B cell (primary cell): ENCODE results near the gene C6orf15. TPM values are rescaled to one million over a fixed set of nuclear protein-coding genes. Genes with fewer than 3 reads are reported as not detected.

Source experiments
- ATAC-seq: fragments of 200-7000 bp; cut with Tn5 transposase; one replicate; pipeline ENCODE4 v1.10.0; 2021; ENCODE audit warnings: low read depth, mild to moderate bottlenecking, moderate number of reproducible peaks, moderate library complexity
- CTCF ChIA-PET: fragments of 350-600 bp; sonication (Branson Sonifier 250); formaldehyde crosslinking; loops from one replicate; lab custom pipeline; 2021; ENCODE audit warnings: antibody characterized with exemption, inconsistent platforms; lab: Charles Lee
- POLR2A ChIA-PET: fragments of 350-600 bp; sonication (Branson Sonifier 250); formaldehyde crosslinking; loops from one replicate; lab custom pipeline; 2021; ENCODE audit warnings: antibody characterized with exemption; lab: Charles Lee
- DNase-seq: peaks from one replicate; pipeline ENCODE4 v3.0.0; 2013
- H2AFZ ChIP-seq: 2 replicates; pipeline ENCODE4 v1.6.1; 2012; ENCODE audit warnings: mild to moderate bottlenecking, low read depth, low read length; ENCODE audit not compliant: insufficient read depth, poor library complexity, severe bottlenecking
- H3K27ac ChIP-seq, 2 donors: 1 replicate in 1 of 2; 2 replicates in 1 of 2; pipeline ENCODE4 v1.5.1; 2012 to 2013; ENCODE audit warnings: low read length in 2 of 2, mild to moderate bottlenecking in 2 of 2, moderate library complexity in 1 of 2
- H3K27me3 ChIP-seq, 4 experiments: fragments of 200-600 bp in 1 of 4; sonication (generic) in 1 of 4; replicated peaks in 1 of 4; 1 replicate in 2 of 4; 2 replicates in 2 of 4; pipeline versions ENCODE4 v1.6.1 to v1.7.0; 2013 to 2016; ENCODE audit warnings: low read length in 3 of 4, mild to moderate bottlenecking in 2 of 4, mixed read lengths in 1 of 4, moderate library complexity in 1 of 4; ENCODE audit not compliant: insufficient read depth in 4 of 4, control insufficient read depth in 3 of 4; ENCODE audit errors: control extremely low read depth in 1 of 4
- H3K36me3 ChIP-seq, 2 experiments: replicated peaks in 1 of 2; 1 replicate in 1 of 2; 2 replicates in 1 of 2; pipeline versions ENCODE4 v1.6.1 to v1.7.1; 2013; ENCODE audit warnings: low read length in 1 of 2; ENCODE audit not compliant: insufficient read depth in 2 of 2, control insufficient read depth in 1 of 2; ENCODE audit errors: control extremely low read depth in 1 of 2, extremely low read depth in 1 of 2
- H3K4me1 ChIP-seq, 2 donors: fragments of 200-600 bp in 1 of 2; sonication (generic) in 1 of 2; 1 replicate in 1 of 2; 2 replicates in 1 of 2; pipeline versions ENCODE4 v1.5.1 to v1.6.1; 2013 to 2017; ENCODE audit warnings: low read length in 2 of 2; ENCODE audit not compliant: control insufficient read depth in 2 of 2, insufficient read depth in 2 of 2
- H3K4me2 ChIP-seq: replicated peaks from 2 replicates; pipeline ENCODE3; 2012; ENCODE audit warnings: mild to moderate bottlenecking, low read depth, low read length; ENCODE audit not compliant: poor library complexity, severe bottlenecking
- H3K4me3 ChIP-seq, 5 experiments: fragments of 200-600 bp in 1 of 5; sonication (generic) in 1 of 5; 1 replicate in 3 of 5; 2 replicates in 2 of 5; pipeline versions ENCODE4 v1.5.1 to v1.7.0; 2011 to 2016; ENCODE audit warnings: low read length in 4 of 5, mild to moderate bottlenecking in 4 of 5, low read depth in 2 of 5, control low read depth in 1 of 5, moderate library complexity in 1 of 5; ENCODE audit not compliant: insufficient read depth in 1 of 5; ENCODE audit errors: control extremely low read depth in 1 of 5, extremely low read depth in 1 of 5
- H3K79me2 ChIP-seq: fragments of 200-600 bp; sonication (generic); one replicate; pipeline ENCODE4 v1.6.0; 2016; ENCODE audit warnings: low read length; ENCODE audit not compliant: control insufficient read depth, insufficient read depth
- H3K9ac ChIP-seq: fragments of 200-600 bp; sonication (generic); 2 replicates; pipeline ENCODE4 v1.6.1; 2017; ENCODE audit warnings: mild to moderate bottlenecking, low read length, moderate library complexity
- H3K9me3 ChIP-seq, 3 donors: one replicate each; pipeline versions ENCODE4 v1.6.1 to v1.7.1; 2013; ENCODE audit warnings: low read length in 2 of 3; ENCODE audit not compliant: control insufficient read depth in 2 of 3, insufficient read depth in 1 of 3; ENCODE audit errors: control extremely low read depth in 1 of 3
- H4K20me1 ChIP-seq: 2 replicates; pipeline ENCODE4 v1.6.0; 2012; ENCODE audit warnings: mild to moderate bottlenecking, low read length; ENCODE audit not compliant: insufficient read depth, control insufficient read depth, poor library complexity, severe bottlenecking
- H3K27ac Mint-ChIP-seq: one replicate; pipeline ENCODE4 v1.8.0; 2021; ENCODE audit warnings: mixed read lengths
- H3K27me3 Mint-ChIP-seq: one replicate; pipeline ENCODE4 v1.8.0; 2021; ENCODE audit warnings: mixed read lengths
- H3K4me1 Mint-ChIP-seq: one replicate; pipeline ENCODE4 v1.8.0; 2021; ENCODE audit warnings: mixed read lengths
- H3K4me3 Mint-ChIP-seq: one replicate; pipeline ENCODE4 v1.8.0; 2021; ENCODE audit warnings: mixed read lengths
- H3K9me3 Mint-ChIP-seq: one replicate; pipeline ENCODE4 v1.8.0; 2022; ENCODE audit warnings: mixed read lengths; ENCODE audit not compliant: insufficient read depth
- EZH2 ChIP-seq: IDR thresholded peaks from 2 replicates; pipeline ENCODE4 v1.6.1; 2012; ENCODE audit warnings: borderline replicate concordance, low read depth, mild to moderate bottlenecking, moderate library complexity, low read length; ENCODE audit not compliant: insufficient read depth, poor library complexity, severe bottlenecking
- WGBS: methylation state at CpG from one replicate; pipeline ENCODE4 v1.1.5; 2013; ENCODE audit warnings: missing lambda C conversion rate; ENCODE audit not compliant: insufficient coverage; 5-methylcytosine and 5-hydroxymethylcytosine counted together
- intact Hi-C: fragments of 100-400 bp; cut with micrococcal nuclease; formaldehyde crosslinking; loops from one replicate; pipeline ENCODE4 v1.10.0; 2022
- polyA plus RNA-seq: library from polyadenylated mRNA; depleted of rRNA; stranded (reverse); fragments of >200 nt; gene quantifications from 2 replicates; pipeline ENCODE4 v1.2.3, GENCODE V29; 2012
- total RNA-seq, 2 donors: library from RNA; stranded (reverse); fragments of 120-200 nt in 1 of 2; gene quantifications; 1 replicate in 1 of 2; 2 replicates in 1 of 2; pipeline versions ENCODE4 v1.2.3 to v1.2.4, GENCODE V29; 2013 to 2022
- TF ChIP-seq, protein P1 (sequence below): fragments of 200-600 bp; IDR thresholded peaks from one replicate; pipeline ENCODE4 v1.8.0; 2022; ENCODE audit warnings: antibody characterized with exemption, mild to moderate bottlenecking

The C6orf15 gene
- total and polyA plus RNA-seq, 2 donors (not counting 1 experiment from before 2014, with no cell fraction given): not detected

DNA sequence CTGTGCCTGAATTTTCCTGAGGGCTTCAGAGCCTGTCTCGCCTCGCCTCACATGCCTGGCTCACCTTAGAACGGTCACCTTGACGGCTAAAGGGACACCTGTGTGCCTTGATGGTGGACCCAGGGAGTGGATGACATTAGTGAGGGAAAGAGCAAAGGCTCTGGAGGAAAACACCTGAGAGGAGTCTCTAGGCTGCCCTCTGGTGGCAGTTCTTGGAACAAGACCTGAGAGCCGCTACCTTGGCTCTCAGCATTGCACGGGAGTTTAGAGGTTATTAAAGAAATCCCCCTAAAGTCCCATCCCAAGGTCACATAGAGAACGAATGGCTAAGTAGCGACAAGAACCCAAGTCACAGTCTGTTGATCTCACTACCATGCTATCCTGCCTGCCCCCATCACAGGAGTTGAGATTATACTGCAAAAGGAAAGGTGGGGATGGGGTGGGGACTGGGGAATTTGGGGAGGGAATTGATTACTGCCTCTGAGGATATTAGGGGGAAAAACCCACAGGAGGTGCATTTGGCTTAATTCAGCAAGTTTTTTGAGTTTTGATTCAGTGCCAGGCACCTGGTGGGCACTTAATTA lies 15.8 kb upstream of the C6orf15 start:
- no peak overlapping the region for H3K27ac ChIP-seq
- H3K27me3 Mint-ChIP-seq: peaks cover 19% of the 10 kb centered on the region
- H3K27me3 ChIP-seq: peaks cover 0 to 7% (median under 1%) of the 10 kb centered on the region in 4 experiments
- no peaks in the 10 kb centered on the region for H3K9me3 Mint-ChIP-seq
- intact Hi-C loops: no loop called here
- no peak overlapping the region for H3K9ac ChIP-seq
- WGBS: 15% methylated on average over 4 of the region's 8 CpGs
- no peaks in the 10 kb centered on the region for H4K20me1 ChIP-seq
- no peaks in the 10 kb centered on the region for H3K36me3 ChIP-seq
- peaks cover 4% of the 10 kb centered on the region for H3K4me1 Mint-ChIP-seq
- no peak for TF ChIP-seq EZH2
- TF ChIP-seq, protein P1, sequence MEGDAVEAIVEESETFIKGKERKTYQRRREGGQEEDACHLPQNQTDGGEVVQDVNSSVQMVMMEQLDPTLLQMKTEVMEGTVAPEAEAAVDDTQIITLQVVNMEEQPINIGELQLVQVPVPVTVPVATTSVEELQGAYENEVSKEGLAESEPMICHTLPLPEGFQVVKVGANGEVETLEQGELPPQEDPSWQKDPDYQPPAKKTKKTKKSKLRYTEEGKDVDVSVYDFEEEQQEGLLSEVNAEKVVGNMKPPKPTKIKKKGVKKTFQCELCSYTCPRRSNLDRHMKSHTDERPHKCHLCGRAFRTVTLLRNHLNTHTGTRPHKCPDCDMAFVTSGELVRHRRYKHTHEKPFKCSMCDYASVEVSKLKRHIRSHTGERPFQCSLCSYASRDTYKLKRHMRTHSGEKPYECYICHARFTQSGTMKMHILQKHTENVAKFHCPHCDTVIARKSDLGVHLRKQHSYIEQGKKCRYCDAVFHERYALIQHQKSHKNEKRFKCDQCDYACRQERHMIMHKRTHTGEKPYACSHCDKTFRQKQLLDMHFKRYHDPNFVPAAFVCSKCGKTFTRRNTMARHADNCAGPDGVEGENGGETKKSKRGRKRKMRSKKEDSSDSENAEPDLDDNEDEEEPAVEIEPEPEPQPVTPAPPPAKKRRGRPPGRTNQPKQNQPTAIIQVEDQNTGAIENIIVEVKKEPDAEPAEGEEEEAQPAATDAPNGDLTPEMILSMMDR: peak; percentile 91
- no peaks in the 10 kb centered on the region for H3K9me3 ChIP-seq
- ChIA-PET POLR2A (interaction anchor here (1.3 kb wide), 1 partner anchor 9 kb away, joined by 3 read pairs; no protein-coding TSS in a partner anchor), CTCF (interaction anchor here (0.7 to 4.0 kb wide), 12 partner anchors 8 to 251 kb away, joined by 3 to 26 read pairs (median 4); no protein-coding TSS in a partner anchor)
- H2AFZ ChIP-seq: no peak overlapping the region
- H3K4me3 ChIP-seq: no peak overlapping the region
- ATAC-seq (peak; percentile 75), DNase-seq (peak; percentile 79)
- no peak overlapping the region for H3K4me3 Mint-ChIP-seq
- H3K4me1 ChIP-seq: peaks cover 0 to 3% of the 10 kb centered on the region in 2 donors
- no peaks in the 10 kb centered on the region for H3K79me2 ChIP-seq
- H3K4me2 ChIP-seq: no peak overlapping the region
- H3K27ac Mint-ChIP-seq: no peak overlapping the region
